NCI-H2081 treated with DMSO at 0.1 percent for 48 hours (cell line): Measurements from ENCODE around the gene ADORA1.

Experiments
- DNase-seq: peaks from one replicate; lab custom pipeline; 2025; lab: John Stamatoyannopoulos, UW

Gene ADORA1

DNA sequence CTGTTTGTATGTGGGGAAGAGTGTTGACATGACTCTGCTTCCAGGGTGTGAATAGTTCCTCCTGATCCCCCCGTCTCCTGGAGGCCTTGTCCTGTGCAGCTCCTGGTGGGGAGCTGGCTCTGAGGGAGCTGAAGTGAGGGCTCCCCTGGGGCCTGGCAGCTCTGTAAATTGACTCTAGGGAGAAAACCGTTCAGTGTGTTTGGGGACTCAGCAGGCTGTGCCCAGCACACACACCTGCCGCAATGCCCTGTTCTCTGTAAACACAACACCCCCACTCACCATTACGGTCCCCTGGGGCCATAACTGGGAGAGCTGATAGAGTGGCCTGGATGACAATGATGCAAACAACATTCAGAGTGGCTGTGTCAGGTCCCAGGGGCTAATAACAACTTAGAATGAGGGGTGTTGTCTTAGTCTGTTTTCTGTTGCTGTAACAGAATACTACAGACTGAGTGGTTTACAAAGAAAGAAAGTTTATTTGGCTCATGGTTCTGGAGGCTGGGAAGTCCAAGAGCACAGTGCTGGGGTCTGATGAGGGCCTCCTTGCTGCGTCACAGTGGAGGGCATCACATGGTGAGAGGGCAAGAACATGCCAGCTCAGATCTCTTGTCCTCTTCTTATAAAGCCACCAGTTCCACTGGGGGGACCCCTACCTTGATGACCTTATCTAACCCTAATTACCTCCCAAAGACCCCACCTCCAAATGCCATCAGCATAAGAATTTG lies 15.3 kb downstream of the ADORA1 start:
- peak; percentile 91 for DNase-seq

DNA sequence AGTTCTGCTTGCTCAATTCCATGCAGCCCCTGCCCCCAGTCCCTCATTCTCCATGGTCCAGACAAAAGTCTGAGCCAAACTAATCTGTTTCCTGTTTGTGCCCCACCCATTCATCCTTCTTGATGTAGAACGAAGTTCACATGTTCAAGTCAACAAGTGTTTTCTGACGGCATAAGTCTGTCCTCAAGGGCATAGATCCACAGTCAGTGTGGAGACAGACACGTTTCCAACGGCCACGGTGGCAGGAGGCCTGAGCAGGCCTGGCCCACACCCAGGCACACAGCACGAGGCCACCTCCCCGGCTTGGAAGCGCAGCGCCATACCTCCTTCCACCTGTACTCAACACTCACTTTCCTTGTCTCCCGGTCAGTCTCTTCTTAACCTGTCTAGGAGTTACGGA lies 16.1 kb downstream of the ADORA1 start:
- no peak for DNase-seq

DNA sequence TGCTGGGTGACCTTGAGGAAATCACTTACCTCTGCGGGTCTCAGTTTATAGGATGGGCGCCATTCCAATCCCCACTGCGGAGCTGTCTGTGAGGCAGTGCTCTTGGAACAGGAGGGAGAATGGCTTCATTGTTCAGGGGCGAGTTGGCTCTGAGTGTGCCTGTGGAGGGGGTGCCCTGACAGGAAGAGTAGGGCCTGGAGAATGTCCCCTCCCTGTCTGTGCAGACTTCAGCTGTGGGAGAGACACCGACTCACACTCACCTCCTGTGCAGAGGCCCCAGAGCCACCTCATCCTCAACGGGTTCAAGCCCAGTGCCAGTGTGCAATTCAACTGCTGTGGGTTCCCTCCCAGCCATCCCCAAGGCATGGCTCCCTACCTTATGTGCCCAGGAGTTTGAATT lies 17.1 kb downstream of the ADORA1 start:
- no peak for DNase-seq

DNA sequence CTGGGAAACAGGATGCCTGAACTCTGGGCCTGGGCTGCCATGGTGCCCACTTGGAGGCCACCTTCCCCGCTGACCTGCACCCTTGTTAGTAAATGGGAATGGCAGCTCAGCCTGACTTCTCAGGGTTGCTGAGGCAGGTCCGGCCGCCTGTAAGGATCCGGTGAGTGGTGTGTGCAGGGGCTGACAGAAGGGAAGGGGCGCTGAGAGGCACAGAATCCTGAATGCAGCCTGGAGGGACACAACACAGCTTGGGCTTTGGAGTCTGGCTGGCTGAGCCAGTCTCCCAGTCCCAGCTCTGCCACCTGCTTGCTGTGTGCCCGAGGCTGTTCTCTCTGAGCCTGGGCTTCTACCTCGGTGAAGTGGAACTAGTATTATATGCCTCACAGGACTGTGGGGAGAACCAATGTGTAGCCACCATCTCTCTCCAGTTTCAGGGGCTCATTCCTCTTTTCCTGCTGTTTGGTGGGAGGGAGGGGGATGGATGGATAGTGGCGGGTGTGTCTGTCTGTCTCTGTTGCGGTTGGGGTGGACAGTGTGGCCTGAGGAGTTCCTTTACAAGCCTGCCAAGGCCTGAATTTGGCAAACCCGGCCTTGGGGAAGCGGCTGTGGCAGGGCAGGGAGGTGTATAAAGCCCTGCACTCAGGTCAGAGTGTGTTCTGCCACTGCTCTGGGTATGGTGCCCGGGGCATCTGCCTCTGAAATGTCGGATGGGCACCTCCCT lies 18.0 kb downstream of the ADORA1 start:
- DNase-seq = no peak

DNA sequence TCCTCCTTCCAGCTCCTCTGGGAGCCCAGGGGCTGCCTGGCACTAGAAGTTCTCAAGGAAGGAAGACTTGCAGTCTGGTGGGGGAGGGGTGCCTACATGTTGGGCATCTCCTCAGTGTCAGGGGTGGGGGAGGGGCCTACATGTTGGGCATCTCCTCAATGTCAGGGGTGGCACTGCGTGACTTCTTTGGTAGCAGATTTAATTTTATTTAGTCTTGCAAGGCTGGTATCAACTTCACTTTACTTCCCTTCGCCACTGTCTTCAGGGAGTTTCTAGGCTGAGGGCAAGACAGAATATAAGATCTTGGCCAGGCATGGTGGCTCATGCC lies 18.5 kb downstream of the ADORA1 start:
- DNase-seq = no peak

DNA sequence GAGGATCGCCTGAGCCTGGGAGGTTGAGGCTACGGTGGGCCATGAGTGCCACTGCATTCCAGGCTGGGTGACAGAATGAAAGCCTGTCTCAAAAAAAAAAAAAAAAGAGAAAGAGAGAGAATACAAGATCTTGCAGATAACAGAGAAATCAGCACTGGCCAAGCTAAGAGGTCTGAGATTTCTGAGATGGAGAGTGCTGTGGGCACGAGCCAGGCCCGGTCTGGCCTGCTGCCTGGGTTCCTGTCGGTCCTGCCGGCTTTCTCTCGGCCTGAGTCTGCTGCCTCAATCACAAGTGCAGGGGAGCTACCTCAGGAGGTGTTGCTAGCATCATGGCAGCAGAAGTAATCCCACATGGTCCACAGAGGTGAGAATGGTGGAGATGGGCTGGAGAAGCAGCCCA lies 19.0 kb downstream of the ADORA1 start:
- no peak for DNase-seq

DNA sequence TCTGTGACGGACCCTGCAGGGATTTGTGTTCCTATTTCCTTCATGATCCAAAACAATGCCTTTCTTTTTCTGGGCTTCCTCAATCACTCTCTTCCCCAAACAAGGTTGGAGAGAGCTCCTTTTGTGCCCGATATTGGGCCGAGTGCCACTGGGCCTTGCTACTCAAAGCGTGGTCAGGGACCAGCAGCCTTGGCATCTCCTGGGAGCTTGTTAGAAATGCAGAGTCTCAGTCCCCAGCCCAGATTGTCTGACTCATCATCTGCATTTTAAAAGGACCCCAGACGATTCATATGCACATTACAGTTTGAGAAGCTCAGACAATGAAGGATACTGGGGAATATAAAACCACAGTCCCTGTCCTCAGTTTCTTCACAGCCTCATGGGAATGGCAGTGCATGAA lies 19.9 kb downstream of the ADORA1 start:
- no peak for DNase-seq

DNA sequence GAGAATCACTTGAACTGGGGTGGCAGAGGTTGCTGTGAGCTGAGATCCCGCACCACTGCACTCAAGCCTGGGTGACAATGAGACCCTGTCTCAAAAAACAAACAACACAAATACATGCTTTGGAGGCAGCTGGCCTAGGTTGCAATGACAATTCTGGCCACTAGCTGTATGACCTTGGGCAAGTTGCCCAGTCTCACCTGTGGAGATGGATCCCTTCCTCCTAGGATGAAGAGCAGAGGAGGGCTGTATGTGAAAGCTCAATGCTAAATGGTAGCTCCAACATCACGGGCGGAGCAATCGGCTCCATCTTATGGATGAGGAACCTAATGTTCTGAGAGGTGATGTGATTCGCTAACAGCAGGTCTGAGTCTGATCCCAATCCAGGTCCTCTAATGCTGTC lies 20.6 kb downstream of the ADORA1 start:
- DNase-seq = no peak

DNA sequence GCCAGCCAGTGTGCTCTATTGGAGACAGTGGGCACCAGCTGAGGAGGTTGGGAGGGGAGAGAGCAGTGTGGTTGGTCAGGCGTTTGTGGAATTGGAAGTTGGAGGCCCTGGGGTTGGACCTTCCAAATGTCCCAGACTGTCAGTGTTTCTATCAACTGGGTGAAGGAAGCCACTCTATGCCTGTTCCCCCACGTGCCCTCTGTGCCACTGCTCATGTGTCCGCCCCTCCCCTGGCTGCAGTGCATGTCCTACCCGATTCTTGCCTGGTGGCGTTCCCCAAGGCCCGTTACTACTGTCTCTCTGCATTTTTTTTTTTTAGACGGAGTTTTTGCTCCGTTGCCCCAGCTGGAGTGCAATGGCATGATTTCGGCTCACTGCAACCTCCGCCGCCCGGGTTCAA lies 21.1 kb downstream of the ADORA1 start:
- no peak for DNase-seq

DNA sequence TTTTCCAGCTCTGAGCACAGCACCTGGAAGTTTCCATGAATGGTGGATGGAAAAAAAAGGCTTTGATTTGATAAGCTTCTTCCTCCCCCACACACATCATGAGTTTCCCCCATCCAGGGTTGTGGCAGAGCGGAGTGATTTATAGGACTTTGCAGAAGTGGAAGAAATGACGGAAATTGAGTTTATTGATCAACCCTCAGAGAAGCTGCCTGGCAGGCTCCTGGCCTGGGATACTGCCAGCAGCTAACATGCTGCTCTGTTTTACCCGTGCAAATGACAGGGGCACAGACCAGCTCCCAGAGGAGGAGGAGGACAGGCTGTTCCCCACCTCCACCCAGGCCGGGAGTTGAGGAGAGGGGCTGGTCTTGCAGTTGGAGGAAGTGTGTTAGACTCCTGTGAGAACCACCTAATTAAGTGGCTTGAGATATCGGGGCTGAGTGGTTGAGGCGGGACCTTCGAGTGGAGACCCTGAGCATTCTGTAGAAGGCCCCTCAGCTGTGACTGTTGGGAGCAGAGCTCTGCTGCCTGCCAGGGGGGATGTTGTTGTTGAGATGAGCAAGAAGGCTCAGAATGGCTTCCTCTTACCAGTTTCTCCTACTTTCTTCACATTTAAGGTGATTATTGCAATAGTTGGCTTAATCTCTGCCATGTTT lies 21.8 kb downstream of the ADORA1 start:
- DNase-seq = no peak

DNA sequence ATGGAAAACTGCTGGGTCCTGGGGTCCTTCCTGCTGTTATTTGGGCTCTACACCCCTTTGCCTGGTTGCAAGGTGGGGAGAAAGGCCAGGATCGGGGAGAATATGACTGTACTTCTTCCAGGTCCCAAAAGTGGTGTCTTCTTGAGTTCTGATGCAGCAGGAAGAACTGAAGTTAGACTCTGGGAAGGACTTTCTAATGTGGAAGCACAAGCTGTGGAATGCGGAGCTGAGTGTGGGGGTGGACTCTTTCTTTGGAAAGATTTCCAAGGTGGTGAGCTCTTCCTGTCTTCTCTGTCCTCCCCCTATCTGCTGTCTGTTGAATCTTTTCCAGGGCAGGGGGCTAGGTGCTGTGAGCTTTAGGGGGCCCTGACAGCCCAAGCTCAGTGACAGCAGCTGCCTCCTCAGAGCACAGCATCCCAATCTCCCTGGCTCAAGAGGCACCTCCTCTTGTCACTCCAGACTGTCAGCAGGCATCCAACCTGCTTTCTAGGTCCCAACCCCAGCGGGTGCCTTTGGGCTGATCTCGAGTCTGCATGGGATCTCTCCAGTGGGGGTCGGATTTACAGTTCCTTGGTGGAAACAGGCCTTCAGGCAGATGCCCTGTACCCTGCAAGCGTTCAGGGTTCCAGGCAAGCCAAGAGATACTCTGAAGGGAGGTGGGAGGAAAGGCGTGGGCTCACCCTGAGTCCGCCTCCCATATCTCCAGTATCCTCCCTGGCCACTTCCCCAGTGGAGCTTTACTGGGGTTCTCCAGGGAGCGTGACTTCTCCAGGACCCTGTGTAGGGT lies 23.2 kb downstream of the ADORA1 start:
- DNase-seq = no peak

DNA sequence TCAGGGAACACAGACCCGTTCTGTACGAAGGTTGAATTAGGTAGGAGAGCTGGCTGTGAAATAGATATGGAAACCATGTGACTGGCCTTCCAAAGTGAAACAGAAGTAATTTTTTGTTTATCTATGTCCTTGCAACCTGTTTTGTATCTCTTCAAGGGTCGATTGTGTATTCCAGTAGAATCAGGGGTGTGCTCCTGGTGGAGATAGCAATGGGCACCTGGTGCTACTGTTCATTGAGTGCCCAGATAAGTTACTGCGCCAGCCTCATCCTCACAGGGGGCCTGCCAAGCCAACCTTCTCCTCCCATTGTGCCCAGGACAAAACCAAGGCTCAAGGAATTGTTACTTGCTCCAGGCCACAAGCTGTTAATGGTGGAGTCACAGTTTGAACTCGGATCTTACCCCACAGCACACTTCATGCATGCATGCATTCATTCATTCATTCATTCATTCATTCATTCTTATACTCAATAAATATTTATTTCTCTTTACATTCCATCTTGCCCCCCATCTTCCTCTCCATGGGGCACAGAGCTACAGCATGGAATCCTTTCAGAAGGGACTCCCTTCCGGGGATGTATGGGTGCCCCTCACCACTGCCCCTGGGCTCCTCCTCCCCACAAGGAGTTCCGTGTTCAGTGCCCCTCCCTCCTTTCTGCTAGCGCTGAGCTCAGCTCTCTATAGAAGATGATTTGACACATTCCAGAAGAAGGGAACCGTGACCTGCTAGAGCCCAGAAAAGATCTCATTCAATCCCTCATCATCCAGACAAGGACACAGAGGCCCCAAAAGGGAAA lies 24.0 kb downstream of the ADORA1 start:
- no peak for DNase-seq

DNA sequence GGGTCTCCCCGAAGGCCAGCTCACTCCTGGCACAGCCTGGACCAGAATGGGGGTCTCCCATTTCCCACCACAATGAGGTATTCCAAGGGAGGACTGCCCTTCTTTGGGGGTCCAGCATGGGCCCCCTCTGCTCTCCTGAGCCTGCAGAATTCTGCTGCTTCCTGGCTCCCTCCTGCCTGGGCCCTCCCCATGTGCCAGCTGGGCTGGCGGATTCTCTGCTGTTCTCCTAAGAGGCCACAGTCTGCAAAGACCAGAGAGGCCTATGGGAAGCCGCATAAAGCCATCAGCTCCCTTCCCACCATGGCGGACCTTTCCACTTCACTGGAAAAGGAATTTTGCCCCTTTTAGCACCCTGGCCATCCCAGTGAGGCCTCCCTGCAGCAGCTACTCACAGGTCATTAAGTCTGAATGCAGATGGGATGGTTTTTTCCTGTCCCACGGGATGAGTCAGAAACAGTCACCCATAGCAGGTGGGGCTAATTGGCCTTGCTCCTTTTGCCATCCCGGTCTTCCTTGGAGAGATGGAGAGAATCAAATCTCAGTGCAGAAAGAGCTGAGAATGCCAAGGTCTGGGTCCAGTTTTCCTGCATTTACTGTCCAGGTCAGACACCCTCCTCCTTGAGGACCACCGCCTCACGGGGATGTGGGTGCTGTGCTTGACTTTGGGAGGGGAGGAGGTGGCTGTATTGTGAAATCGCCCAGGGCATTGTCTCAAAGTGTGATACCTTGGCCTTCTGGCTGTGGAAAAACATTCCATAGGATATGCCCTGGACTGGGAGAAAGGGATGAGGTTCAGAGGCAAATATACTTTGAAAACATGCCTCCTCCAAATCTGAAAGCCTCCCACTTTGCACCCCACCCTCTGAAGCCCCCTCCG lies 24.9 kb downstream of the ADORA1 start:
- DNase-seq = no peak

DNA sequence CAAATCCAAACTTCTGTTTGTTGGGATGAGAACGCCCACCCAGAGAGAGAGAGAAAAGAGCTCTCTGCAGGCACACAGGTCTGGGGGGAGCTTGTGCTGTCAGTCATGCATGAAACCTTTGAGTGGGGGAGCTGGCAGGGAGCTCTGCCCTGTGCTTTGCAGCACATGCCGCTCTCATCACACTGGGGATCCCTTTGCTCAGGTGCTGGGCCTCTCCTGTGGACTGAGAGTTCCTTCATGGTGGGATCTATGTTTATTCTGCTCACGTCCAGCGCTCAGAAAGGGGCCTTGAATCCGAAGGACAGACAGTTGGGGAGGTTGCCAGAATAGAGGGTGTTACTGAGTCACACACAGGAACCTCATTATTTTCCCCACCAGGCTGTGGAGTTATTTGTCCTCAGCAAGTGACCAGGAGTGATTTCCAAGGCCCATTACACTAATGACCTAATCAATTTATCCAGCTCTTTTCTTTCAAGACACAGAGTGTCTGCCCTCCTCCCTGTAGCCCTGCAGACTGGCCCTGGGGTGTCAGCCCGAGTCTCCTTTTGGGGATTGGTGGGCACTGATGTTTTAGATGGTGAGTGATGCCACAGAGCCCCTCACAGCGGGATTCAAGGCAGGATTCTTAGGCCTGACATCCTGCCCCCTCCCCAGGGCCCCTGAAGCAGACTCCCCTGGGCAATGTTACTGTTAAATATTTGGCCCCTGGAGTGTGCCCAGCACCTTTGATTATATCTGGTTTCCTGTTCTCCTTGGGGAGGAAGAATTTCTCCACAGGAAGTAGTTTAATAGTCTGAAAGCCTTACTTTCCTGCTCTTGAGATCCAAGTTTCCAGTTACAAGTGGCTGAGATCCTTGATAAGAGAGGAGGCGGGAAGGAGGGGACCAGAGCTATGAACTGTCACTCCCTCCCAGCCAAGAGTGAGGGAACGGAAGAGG lies 25.8 kb downstream of the ADORA1 start:
- no peak for DNase-seq

DNA sequence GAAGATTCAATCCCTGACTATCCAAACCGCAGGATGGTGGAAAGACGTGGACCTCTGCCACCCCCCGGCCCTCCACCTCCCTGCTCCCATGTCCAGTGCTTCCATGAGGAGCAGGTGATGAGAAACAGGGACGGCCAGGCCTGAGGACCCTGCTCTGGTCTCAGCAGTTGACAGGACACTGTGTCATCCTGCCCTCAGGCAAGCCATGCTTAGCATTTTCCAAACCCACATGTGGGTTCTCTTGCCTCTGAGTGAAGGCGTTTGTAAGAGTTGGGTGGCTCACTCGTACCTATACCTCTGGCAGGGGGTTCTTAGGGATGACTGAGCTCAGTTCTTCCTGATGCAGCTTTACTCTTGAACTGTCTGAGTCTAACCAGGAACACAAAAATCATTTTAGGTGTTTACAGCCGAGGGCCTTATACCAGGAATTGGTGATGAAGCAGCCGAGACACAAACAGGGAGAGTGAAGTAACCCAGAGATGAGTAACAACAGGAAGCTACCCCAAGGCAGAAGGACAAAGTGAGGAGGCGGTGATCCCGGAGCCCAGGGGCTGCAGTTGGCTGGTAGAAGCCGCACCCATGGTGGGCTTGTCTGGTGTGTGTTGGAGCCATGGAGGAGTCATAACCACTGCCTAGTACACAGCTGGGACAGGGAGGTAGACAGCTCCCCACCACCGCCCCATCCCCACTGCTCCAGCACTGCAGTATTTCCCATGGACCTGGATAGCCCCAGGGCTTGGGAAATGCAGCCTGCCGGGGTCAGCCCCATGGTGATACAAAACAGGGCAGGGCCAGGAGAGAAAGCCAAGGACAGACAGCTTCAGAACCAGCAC lies 26.7 kb downstream of the ADORA1 start:
- DNase-seq = no peak

DNA sequence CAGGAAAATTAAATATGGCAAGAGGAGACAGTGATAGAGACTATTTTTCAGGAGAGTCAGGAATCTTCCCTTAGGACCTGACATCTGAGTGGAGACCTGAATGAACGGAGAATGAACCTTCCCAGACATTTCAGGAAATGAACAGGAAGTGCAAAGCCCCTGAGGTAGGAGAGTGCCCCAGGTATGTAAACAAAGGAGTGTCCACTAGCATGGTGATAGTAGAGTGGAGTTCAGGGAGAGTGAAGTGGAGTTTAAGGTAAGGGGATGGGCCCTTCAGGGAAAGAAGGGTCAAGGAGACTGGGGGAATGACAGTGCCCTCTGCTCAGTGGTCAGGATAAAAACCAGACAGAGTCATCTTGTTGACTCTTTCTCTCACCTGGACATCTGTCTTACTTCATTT lies 28.8 kb downstream of the ADORA1 start:
- no peak for DNase-seq

DNA sequence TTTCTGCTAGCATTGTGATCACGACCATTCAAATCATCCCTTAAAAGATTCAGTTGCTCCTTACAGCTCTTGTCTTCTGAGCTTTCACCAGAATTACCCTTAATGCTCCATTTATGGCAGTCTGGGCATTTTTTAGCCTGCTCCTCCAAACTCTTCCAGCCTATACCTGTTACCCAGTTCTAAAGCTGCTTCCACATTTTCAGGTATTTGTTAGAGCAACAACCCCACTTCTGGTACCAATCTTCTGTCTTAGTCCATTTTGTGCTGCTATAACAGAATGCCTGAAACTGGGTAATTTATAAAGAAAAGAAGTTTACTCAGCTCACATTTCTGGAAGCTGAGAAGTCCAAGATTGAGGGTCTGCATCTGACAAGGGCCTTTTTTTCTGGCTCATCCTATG lies 30.9 kb downstream of the ADORA1 start:
- DNase-seq = no peak

DNA sequence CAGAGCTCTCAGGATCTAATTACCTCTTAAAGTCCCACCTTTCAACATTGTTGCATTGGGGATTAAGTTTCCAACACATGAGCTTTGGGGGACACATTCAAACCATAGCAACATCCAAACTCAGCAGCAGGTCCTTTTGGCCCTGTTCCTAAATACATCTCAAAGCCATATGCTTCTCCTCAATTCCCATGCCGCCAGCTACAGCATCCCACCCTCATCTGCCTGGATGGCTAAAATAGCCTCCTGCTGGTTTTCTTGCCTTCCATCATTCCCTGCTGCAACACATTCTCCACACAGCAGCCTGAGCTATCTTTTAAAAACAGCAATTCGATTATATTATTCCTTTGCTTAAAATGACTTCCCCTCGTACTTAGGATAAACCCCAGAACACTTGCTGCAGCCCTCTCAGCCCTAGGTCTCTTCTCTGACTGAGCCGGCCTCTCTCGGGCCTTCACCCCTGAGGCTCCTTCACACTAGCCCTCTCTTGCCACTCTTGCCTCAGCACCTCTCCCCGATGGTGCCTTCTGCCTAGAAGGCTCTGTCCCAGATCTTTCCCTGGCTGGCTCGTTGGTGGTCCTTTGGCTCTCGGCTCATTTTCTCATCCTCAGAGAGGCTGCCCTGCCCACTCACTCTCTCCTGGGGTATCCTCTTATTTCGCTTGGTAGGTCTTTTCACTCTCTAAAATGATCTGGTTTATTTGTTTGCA lies 31.6 kb downstream of the ADORA1 start:
- DNase-seq = no peak
